Measurements from ENCODE around the gene FBXL4. TPM values are rescaled to one million over a fixed set of nuclear protein-coding genes. Genes with fewer than 3 reads are reported as not detected.

Gene FBXL4
- total RNA-seq, 1 donor from 2014 or later, result 14.4 TPM

GRCh38 chr6:98975421-98975820 lies 27.7 kb upstream of the FBXL4 start:
- no peaks in the 10 kb centered on the region for H3K9me3 Mint-ChIP-seq (ENCODE audit: low read depth)
- H3K4me1 Mint-ChIP-seq (ENCODE audit: low read depth), result no peaks in the 10 kb centered on the region
- TF ChIP-seq CTCF (IDR thresholded peaks at IDR 0.05), result no peak
- peaks cover 3% of the 10 kb centered on the region for H3K27me3 Mint-ChIP-seq (ENCODE audit: low read depth)
- DNase-seq (ENCODE audit: low spot score), result no peak
- no peaks in the 10 kb centered on the region for H3K36me3 Mint-ChIP-seq (ENCODE audit: low read depth)
- H3K27ac Mint-ChIP-seq (ENCODE audit: unreplicated experiment), result no peak overlapping the region
- H3K4me3 Mint-ChIP-seq (ENCODE audit: unreplicated experiment), result no peak overlapping the region

GRCh38 chr6:98974309-98974708 lies 26.6 kb upstream of the FBXL4 start:
- Mint-ChIP-seq H3K36me3 (ENCODE audit: low read depth) (no peaks in the 10 kb centered on the region), H3K9me3 (ENCODE audit: low read depth) (no peaks in the 10 kb centered on the region), H3K27me3 (ENCODE audit: low read depth) (peaks cover 3% of the 10 kb centered on the region), H3K4me3 (ENCODE audit: unreplicated experiment) (no peak overlapping the region), H3K4me1 (ENCODE audit: low read depth) (no peaks in the 10 kb centered on the region), H3K27ac (ENCODE audit: unreplicated experiment) (no peak overlapping the region)
- DNase-seq (ENCODE audit: low spot score), result no peak
- no peak for TF ChIP-seq CTCF (IDR thresholded peaks at IDR 0.05)

GRCh38 chr6:98973571-98973970 lies 25.8 kb upstream of the FBXL4 start:
- Mint-ChIP-seq H3K4me3 (ENCODE audit: unreplicated experiment) (no peak overlapping the region), H3K36me3 (ENCODE audit: low read depth) (no peaks in the 10 kb centered on the region), H3K4me1 (ENCODE audit: low read depth) (no peaks in the 10 kb centered on the region), H3K27ac (ENCODE audit: unreplicated experiment) (no peak overlapping the region), H3K27me3 (ENCODE audit: low read depth) (peaks cover 3% of the 10 kb centered on the region), H3K9me3 (ENCODE audit: low read depth) (peaks cover 5% of the 10 kb centered on the region)
- DNase-seq (ENCODE audit: low spot score), result no peak
- no peak for TF ChIP-seq CTCF (IDR thresholded peaks at IDR 0.05)

GRCh38 chr6:98971303-98971702 lies 23.6 kb upstream of the FBXL4 start:
- Mint-ChIP-seq H3K4me3 (ENCODE audit: unreplicated experiment) (no peak overlapping the region), H3K27ac (ENCODE audit: unreplicated experiment) (no peak overlapping the region), H3K9me3 (ENCODE audit: low read depth) (peaks cover 8% of the 10 kb centered on the region), H3K4me1 (ENCODE audit: low read depth) (no peaks in the 10 kb centered on the region), H3K36me3 (ENCODE audit: low read depth) (no peaks in the 10 kb centered on the region), H3K27me3 (ENCODE audit: low read depth) (peaks cover 4% of the 10 kb centered on the region)
- no peak for DNase-seq (ENCODE audit: low spot score)
- TF ChIP-seq CTCF (IDR thresholded peaks at IDR 0.05), result no peak

GRCh38 chr6:98970469-98970868 lies 22.7 kb upstream of the FBXL4 start:
- H3K27me3 Mint-ChIP-seq (ENCODE audit: low read depth), result peaks cover 10% of the 10 kb centered on the region
- TF ChIP-seq CTCF (IDR thresholded peaks at IDR 0.05), result no peak
- no peak for DNase-seq (ENCODE audit: low spot score)
- no peaks in the 10 kb centered on the region for H3K36me3 Mint-ChIP-seq (ENCODE audit: low read depth)
- H3K27ac Mint-ChIP-seq (ENCODE audit: unreplicated experiment), result no peak overlapping the region
- H3K4me1 Mint-ChIP-seq (ENCODE audit: low read depth), result no peaks in the 10 kb centered on the region
- no peak overlapping the region for H3K4me3 Mint-ChIP-seq (ENCODE audit: unreplicated experiment)
- peaks cover 8% of the 10 kb centered on the region for H3K9me3 Mint-ChIP-seq (ENCODE audit: low read depth)

Measured in chondrocyte (in vitro differentiated cells).